ENCODE results near the gene MTCH2.

Gene MTCH2

GRCh38 chr11:47631473-47631872, 10.9 kb downstream of the MTCH2 start:
- no peak for DNase-seq

- no peak for DNase-seq
Measured at GRCh38 chr11:47628026-47628425, 14.3 kb downstream of the MTCH2 start.

- no peak for DNase-seq
Measured at GRCh38 chr11:47626234-47626633, 16.1 kb downstream of the MTCH2 start.

- no peak for DNase-seq
Measured at GRCh38 chr11:47620836-47621378, 21.5 kb downstream of the MTCH2 start.

- no peak for DNase-seq
Measured at GRCh38 chr11:47617417-47617809, 24.9 kb downstream of the MTCH2 start.

- DNase-seq: no peak
Measured at GRCh38 chr11:47616726-47617416, 25.5 kb downstream of the MTCH2 start.

GRCh38 chr11:47615249-47615648, 27.1 kb downstream of the MTCH2 start:
- no peak for DNase-seq

GRCh38 chr11:47611348-47611794, 31.0 kb downstream of the MTCH2 start:
- no peak for DNase-seq

- DNase-seq: no peak
Measured at GRCh38 chr11:47609675-47610074, 32.7 kb downstream of the MTCH2 start.

GRCh38 chr11:47607380-47607779, 35.0 kb downstream of the MTCH2 start:
- DNase-seq: no peak

- no peak for DNase-seq
Measured at GRCh38 chr11:47606731-47607130, 35.6 kb downstream of the MTCH2 start.

- DNase-seq: no peak
Measured at GRCh38 chr11:47605921-47606320, 36.4 kb downstream of the MTCH2 start.

- no peak for DNase-seq
Measured at GRCh38 chr11:47603295-47603694, 39.1 kb downstream of the MTCH2 start.

GRCh38 chr11:47599902-47600301, 42.5 kb downstream of the MTCH2 start:
- no peak for DNase-seq

GRCh38 chr11:47595967-47596366, 46.4 kb downstream of the MTCH2 start:
- no peak for DNase-seq

- no peak for DNase-seq
Measured at GRCh38 chr11:47595029-47595428, 47.3 kb downstream of the MTCH2 start.

GRCh38 chr11:47593934-47594855, 48.2 kb downstream of the MTCH2 start, which contains the start of gene C1QTNF4:
Gene C1QTNF4 (minus strand): TSS chr11:47594411. CDS start chr11:47590810, 3,601 bp downstream.
- no peak for DNase-seq

- no peak for DNase-seq
Measured at GRCh38 chr11:47593492-47593933, 48.8 kb downstream of the MTCH2 start.

GRCh38 chr11:47592970-47593369, 49.4 kb downstream of the MTCH2 start:
- no peak for DNase-seq

- no peak for DNase-seq
Measured at GRCh38 chr11:47592251-47592650, 50.1 kb downstream of the MTCH2 start.

- DNase-seq: no peak
Measured at GRCh38 chr11:47591764-47592163, 50.6 kb downstream of the MTCH2 start.

- no peak for DNase-seq
Measured at GRCh38 chr11:47589977-47590861, 52.1 kb downstream of the MTCH2 start.
